Hematopoietic multipotent progenitor cell (in vitro differentiated cells): ENCODE results near the gene POC1B. TPM values are rescaled to one million over a fixed set of nuclear protein-coding genes. Genes with fewer than 3 reads are reported as not detected.

Experiments
- DNase-seq, 3 donors: peaks; one replicate each; pipeline ENCODE4 v3.0.0-alpha.2; 2011 to 2015; ENCODE audit warnings: low read depth in 2 of 3, low spot score in 2 of 3
- total RNA-seq: library from RNA; depleted of rRNA; stranded (reverse); fragments of >200 nt; gene quantifications from one replicate; pipeline ENCODE4 v1.2.3, GENCODE V29; 2012

POC1B gene
- total RNA-seq, 1 donor, result 12.7 TPM

- no peak for DNase-seq
These were observed 28.4 kb downstream of the POC1B start for GRCh38 chr12:89497467-89497866.

- no peak for DNase-seq
These were observed 28.8 kb downstream of the POC1B start for GRCh38 chr12:89497005-89497404.

DNA sequence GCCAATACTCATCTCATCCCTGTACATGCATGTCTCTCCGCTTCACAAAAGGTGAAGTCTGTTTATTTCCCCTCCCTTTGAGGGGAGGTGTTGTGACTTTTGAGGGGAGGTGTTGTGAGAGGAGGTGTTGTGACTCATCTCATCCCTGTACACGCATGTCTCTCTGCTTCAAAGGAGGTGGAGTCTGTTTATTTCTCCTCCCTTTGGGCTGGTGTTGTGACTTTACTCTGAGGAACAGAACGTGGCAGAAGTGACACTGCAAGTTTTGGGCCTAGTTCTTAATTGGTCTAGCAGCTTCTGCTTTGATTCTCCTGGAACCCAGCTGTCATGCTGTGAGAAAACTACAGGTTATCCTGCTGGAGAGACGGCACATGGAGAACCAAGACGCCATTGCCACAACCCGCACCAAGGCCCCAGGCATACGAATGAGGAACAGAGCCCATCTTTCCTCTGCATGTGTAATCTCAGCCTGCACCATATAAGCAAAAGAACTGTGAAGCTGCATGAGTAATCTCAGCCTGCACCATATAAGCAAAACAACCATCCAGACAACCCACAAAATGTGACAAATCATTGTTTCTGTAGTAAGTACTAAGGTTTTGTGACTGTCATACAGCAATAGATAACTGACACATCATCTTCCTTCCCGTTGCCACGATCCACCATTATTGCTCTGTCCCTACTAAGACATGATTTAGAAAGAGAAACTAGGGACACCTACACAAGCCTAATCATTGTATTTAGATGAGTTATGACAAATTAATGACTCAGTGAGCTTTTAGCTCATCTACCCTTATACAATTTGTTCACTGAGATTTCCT is 31.2 kb downstream of the POC1B start:
- DNase-seq, result no peak

DNA sequence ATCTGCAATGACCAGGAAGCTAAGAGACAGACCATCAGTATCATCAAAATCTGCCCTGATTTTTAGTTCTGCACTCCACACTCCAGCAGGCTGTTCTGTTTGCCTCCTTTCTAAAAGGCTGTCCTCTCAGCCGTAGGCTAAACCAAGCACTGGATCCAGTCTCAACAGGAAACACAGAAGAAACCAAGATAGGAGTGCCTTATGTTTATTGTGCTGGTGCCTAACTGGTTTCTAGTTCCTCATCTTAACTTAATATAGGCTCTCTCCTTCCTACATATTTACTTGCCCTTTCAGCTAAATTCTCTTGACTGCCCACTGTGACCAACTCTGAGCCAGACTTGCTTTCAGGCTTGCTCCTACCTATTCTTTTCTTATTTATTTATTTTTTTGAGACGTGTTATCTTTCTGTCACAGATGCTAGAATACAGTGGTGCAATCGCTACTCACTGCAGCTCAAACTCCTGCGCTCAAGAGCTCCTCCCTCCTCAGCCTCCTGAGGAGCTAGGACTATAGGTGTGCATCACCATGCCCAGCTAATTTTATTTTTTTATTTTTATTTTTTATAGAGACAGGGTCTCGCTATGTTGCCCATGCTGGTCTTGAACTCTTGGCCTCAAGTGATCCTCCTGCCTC is 32.1 kb downstream of the POC1B start:
- DNase-seq, result peak in 1 of 3 donors; percentile 52

DNA sequence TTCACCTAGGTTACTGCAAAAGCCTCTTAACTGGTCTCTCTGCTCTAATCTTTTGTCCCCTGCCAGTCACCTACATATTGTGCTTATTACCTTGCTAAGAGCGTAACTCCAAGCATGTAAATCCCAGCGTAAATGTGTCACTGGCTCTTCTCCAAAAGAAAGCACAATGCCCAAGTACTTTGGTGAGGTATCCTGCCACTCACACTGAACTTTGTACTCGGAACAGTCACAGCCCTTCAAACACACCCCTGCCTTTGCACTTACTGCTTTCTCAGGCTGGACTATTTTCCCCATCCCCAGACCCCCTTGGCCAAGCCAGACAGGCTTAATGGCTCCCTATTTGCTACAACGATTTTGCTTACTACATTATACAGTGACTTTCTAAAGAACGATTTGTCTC is 33.0 kb downstream of the POC1B start:
- no peak for DNase-seq

DNA sequence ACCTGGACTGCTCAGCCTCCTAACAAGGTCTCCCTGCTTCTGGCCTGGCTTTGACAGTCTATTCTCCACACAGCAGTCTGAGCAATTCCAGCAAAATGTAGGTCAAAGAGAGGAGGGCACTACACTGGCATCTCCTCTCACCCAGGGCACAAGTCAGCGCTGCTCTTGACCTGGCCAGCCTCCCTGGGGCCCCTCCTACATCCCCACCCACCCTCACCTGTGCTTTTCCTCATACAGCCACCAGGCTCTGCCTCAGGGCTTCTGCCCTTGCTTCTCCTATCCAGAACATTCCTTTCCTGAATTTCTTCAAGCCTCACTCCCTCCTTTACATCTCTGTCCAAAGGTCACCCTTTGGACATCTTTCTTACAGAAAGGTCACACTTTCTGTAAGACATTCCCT is 34.9 kb downstream of the POC1B start:
- DNase-seq, result no peak

DNA sequence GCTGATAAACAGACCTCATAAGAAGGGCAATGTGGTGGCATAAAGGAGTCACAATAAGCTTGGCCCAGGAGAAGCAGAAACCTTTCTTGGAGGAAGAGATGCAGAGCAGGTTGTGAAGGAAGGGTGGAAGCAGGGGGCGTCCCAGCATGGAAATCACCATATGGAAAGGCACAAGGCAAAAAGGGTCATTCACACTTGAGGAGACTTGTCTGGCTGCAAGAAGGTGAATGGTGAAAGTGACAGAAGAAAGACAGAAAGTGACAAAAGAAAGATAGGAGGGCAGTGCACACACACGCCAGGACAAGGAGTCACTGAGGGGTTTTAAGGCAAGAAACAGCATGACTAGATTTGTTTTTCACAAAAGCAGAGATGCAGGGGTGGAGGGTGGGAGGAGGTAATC is 39.6 kb downstream of the POC1B start:
- DNase-seq, result no peak

- no peak for DNase-seq
These were observed 41.4 kb downstream of the POC1B start for GRCh38 chr12:89484470-89484869.

- DNase-seq, result no peak
These were observed 44.5 kb downstream of the POC1B start for GRCh38 chr12:89481213-89481914.

DNA sequence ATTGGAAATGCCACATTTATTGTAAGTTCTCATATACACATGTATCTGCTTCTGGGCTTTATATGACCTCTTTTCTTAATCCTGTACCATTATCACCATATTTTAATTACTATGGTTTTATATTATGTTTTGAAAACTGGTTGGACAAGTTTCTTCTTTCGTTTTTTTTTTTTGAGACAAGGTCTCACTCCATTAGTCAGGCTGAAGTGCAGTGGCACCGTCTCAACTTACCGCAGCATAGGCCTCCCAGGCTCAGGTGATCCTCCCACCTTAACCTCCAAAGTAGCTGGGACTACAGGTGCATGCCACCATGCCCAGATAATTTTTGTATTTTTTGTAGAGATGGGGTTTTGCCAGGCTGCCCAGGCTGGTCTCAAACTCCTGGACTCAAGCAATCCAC is 45.9 kb downstream of the POC1B start:
- DNase-seq, result no peak

GRCh38 chr12:89477633-89478279 is 48.1 kb downstream of the POC1B start:
- DNase-seq, result no peak

DNA sequence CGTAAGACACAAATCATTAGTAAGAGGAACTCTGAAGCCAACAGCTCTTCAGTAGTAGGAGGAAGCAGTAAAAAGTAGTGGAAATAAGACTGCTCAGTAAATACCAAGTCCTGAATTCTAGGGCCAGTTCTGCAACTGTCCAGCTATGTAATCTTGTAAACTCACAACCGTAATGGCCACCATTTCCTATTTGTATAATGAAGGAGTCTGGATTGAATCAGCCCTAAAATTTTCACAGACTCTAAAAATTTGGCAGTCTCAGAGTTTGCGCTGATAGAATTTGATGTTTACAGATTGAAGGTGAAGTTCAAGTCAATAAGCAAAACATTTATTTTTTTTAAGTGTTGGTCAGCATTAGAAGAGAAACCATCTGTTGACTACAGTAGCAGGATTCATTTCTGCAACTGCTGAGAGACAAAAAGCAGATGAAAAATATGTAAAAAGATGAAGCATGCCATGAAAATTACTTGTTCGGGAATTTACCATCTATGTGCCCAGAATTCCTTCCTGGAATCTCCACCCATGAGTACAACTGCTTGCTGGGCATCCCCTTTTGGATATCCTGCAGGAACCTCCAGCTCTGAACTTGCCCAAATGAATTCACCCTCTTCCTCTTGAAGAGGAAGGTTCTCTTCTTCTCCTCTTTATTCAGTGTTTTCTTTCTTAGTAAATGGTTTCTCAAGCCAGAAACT is 48.8 kb downstream of the POC1B start:
- no peak for DNase-seq

GRCh38 chr12:89476232-89476631 is 49.6 kb downstream of the POC1B start:
- DNase-seq, result no peak

GRCh38 chr12:89475203-89475990 is 50.5 kb downstream of the POC1B start:
- DNase-seq, result no peak

- no peak for DNase-seq
These were observed 51.2 kb downstream of the POC1B start for GRCh38 chr12:89474615-89475014.

- no peak for DNase-seq
These were observed 53.3 kb downstream of the POC1B start for GRCh38 chr12:89472508-89472907.

- DNase-seq, result peak in 2 of 3 donors; percentile 55 to 75
These were observed 54.9 kb downstream of the POC1B start for GRCh38 chr12:89470741-89471509.

GRCh38 chr12:89469361-89469760 is 56.5 kb downstream of the POC1B start:
- peak in 1 of 3 donors; percentile 20 for DNase-seq
